Myocyte (in vitro differentiated cells): ENCODE measurements around the gene SLC37A1. TPM values are rescaled to one million over a fixed set of nuclear protein-coding genes. Genes with fewer than 3 reads are reported as not detected.

Source experiments
- DNase-seq: peaks from one replicate; pipeline ENCODE4 v3.0.0-alpha.2; 2012; ENCODE audit warnings: low read depth
- total RNA-seq: library from RNA; depleted of rRNA; stranded (reverse); fragments of >200 nt; gene quantifications from 2 replicates; pipeline ENCODE4 v1.2.3, GENCODE V29; 2014

Gene SLC37A1
- total RNA-seq, 1 donor from 2014 or later = not detected

- DNase-seq = no peak
Observed at GRCh38 chr21:42574234-42575027, 60.8 kb downstream of the SLC37A1 start.

GRCh38 chr21:42575111-42575510 is 61.5 kb downstream of the SLC37A1 start:
- no peak for DNase-seq

GRCh38 chr21:42576639-42577038 is 63.0 kb downstream of the SLC37A1 start:
- DNase-seq = no peak

GRCh38 chr21:42578034-42578433 is 64.4 kb downstream of the SLC37A1 start:
- DNase-seq = no peak

GRCh38 chr21:42578761-42579415 is 65.2 kb downstream of the SLC37A1 start:
- no peak for DNase-seq

- no peak for DNase-seq
Observed at GRCh38 chr21:42579456-42580075, 65.9 kb downstream of the SLC37A1 start.

GRCh38 chr21:42580076-42580792 is 66.6 kb downstream of the SLC37A1 start:
- no peak for DNase-seq

- no peak for DNase-seq
Observed at GRCh38 chr21:42580793-42581321, 67.2 kb downstream of the SLC37A1 start.

- DNase-seq = no peak
Observed at GRCh38 chr21:42581336-42581992, 67.8 kb downstream of the SLC37A1 start.

- no peak for DNase-seq
Observed at GRCh38 chr21:42581993-42582786, 68.5 kb downstream of the SLC37A1 start.

GRCh38 chr21:42582787-42583476 is 69.3 kb downstream of the SLC37A1 start:
- DNase-seq = no peak

GRCh38 chr21:42583477-42584295 is 70.0 kb downstream of the SLC37A1 start:
- DNase-seq = no peak

GRCh38 chr21:42584296-42584641 is 70.6 kb downstream of the SLC37A1 start:
- DNase-seq = no peak

GRCh38 chr21:42585881-42586280 is 72.2 kb downstream of the SLC37A1 start:
- no peak for DNase-seq

- DNase-seq = no peak
Observed at GRCh38 chr21:42586406-42586805, 72.8 kb downstream of the SLC37A1 start.

- DNase-seq = no peak
Observed at GRCh38 chr21:42587036-42587435, 73.4 kb downstream of the SLC37A1 start.

GRCh38 chr21:42590431-42591131 is 76.9 kb downstream of the SLC37A1 start:
- DNase-seq = no peak
